ENCODE measurements around the gene KDM6B. TPM values are rescaled to one million over a fixed set of nuclear protein-coding genes. Genes with fewer than 3 reads are reported as not detected.

The KDM6B gene
- total RNA-seq, 1 donor from 2014 or later = 2.7 TPM

GRCh38 chr17:7820231-7820630 lies 13.8 kb upstream of the KDM6B start:
- TF ChIP-seq, protein P1, sequence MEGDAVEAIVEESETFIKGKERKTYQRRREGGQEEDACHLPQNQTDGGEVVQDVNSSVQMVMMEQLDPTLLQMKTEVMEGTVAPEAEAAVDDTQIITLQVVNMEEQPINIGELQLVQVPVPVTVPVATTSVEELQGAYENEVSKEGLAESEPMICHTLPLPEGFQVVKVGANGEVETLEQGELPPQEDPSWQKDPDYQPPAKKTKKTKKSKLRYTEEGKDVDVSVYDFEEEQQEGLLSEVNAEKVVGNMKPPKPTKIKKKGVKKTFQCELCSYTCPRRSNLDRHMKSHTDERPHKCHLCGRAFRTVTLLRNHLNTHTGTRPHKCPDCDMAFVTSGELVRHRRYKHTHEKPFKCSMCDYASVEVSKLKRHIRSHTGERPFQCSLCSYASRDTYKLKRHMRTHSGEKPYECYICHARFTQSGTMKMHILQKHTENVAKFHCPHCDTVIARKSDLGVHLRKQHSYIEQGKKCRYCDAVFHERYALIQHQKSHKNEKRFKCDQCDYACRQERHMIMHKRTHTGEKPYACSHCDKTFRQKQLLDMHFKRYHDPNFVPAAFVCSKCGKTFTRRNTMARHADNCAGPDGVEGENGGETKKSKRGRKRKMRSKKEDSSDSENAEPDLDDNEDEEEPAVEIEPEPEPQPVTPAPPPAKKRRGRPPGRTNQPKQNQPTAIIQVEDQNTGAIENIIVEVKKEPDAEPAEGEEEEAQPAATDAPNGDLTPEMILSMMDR (conservative IDR thresholded peaks at IDR 0.05; ENCODE audit: low read depth, low read length) = no peak
- H3K4me3 ChIP-seq (ENCODE audit: low read depth, low read length) = no peak overlapping the region
- DNase-seq (ENCODE audit: low read depth) = no peak

DNA sequence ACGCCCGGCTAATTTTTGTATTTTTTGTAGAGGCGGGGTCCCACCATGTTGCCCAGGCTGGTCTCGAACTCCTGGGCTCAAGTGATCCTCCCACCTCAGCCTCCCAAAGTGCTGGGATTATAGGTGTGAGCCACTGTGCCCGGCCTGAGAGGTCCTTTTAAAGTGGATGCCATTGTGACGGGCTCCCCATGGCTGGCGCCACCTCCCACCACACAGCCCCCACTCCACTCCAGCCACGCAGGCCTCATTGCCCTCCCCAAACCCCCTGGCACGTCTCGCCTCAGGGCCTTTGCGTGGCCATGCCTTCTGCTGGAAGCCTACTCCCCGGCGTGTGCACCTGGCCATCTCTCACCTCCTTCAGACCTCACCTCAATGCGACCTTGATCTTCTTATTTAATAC lies 11.9 kb upstream of the KDM6B start:
- no peak for DNase-seq (ENCODE audit: low read depth)
- no peak overlapping the region for H3K4me3 ChIP-seq (ENCODE audit: low read depth, low read length)
- TF ChIP-seq, protein P1 (conservative IDR thresholded peaks at IDR 0.05; ENCODE audit: low read depth, low read length) = no peak

- H3K4me3 ChIP-seq (ENCODE audit: low read depth, low read length) = no peak overlapping the region
- DNase-seq (ENCODE audit: low read depth) = no peak
- TF ChIP-seq, protein P1 (conservative IDR thresholded peaks at IDR 0.05; ENCODE audit: low read depth, low read length) = no peak
These were observed 10.4 kb upstream of the KDM6B start for GRCh38 chr17:7823581-7824001.

DNA sequence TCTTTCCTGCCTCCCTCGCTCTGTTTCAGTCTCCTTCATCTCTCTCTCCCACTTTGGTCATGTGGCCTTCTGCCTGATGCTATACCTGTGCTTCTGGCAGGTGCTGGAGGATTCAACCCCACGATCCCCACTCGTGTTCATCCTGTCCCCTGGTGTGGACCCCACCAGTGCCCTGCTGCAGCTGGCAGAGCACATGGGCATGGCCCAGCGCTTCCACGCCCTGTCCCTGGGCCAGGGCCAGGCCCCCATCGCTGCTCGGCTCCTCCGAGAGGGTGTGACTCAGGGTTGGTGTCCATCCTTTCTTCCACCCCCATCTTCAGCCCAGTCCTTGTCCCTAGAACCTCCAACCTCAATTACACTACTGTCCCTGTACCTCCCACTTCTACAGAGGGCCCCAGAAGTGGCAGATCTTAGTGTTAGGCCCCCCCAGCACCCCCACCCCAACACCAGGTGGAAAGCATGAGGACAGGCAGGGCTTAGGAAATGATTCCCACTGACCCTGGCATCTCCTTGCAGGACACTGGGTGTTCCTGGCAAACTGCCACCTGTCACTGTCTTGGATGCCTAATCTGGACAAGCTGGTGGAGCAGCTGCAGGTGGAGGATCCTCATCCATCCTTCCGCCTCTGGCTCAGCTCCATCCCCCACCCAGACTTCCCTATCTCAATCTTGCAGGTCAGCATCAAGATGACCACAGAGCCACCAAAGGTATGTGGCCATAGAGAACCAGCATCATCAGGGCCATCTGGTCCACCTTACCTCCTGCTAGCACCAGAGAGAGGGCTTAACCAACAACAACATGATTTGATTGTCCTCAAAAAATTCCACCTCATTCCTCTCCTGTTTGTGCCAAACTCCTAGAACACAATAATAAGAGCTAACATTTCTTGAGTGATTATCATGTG lies 9.7 kb upstream of the KDM6B start:
- TF ChIP-seq, protein P1 (conservative IDR thresholded peaks at IDR 0.05; ENCODE audit: low read depth, low read length) = no peak
- DNase-seq (ENCODE audit: low read depth) = no peak
- no peak overlapping the region for H3K4me3 ChIP-seq (ENCODE audit: low read depth, low read length)

DNA sequence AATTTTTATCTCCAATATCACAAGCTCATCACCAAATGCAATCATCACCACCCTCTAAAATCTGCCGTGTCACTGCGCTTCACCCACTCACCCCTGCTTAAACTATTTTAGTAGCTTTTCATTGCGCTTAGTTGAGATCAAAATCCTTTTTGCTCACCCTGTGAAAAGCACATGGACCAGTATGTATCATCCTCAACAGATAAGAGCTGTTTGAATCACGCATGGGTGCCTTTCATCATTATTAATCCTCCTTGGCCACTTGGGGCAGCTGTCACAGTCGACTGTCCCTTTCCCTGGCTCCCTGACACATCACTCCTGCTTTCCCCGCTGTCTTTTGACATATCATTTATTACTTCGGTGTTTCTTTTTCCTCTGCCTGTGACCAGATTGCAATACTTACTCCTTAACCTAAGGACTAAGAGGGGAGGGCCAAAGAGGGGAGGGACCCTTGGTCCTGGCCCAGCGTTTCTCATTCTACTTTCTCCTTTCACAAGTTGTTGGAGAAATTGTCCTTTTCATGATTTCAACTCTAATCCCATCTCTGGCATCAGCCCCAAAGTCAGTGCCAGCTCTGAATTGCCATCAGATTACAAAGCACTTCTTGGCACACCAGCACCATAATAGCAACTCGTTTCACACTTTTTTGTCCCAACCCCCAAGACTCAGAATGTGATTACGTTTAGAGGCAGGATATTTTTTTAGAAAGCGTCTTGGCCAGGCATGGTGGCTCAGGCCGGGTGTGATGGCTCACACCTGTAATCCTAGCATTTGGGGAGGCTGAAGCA lies 8.6 kb upstream of the KDM6B start:
- DNase-seq (ENCODE audit: low read depth) = no peak
- H3K4me3 ChIP-seq (ENCODE audit: low read depth, low read length) = no peak overlapping the region
- TF ChIP-seq, protein P1 (conservative IDR thresholded peaks at IDR 0.05; ENCODE audit: low read depth, low read length) = peak; percentile 27

GRCh38 chr17:7830616-7831015 lies 3.4 kb upstream of the KDM6B start:
- DNase-seq (ENCODE audit: low read depth) = no peak
- no peak overlapping the region for H3K4me3 ChIP-seq (ENCODE audit: low read depth, low read length)
- TF ChIP-seq, protein P1 (conservative IDR thresholded peaks at IDR 0.05; ENCODE audit: low read depth, low read length) = no peak

Data from epithelial cell of proximal tubule (primary cell).